Testis (tissue), 3 donors: ENCODE results near the gene EGFR. TPM values are rescaled to one million over a fixed set of nuclear protein-coding genes. Genes with fewer than 3 reads are reported as not detected.

Experiments used
- DNase-seq: peaks from one replicate; pipeline ENCODE4 v3.0.0-alpha.2; 2019
- H3K27ac ChIP-seq, 2 donors: fragments of 200-600 bp; sonication (generic); one replicate each; pipeline ENCODE4 v1.5.1; 2019
- H3K27me3 ChIP-seq: fragments of 200-600 bp; sonication (generic); one replicate; pipeline ENCODE4 v1.5.1; 2019
- H3K36me3 ChIP-seq: fragments of 200-600 bp; sonication (generic); one replicate; pipeline ENCODE4 v1.5.1; 2017; ENCODE audit warnings: low read depth; ENCODE audit errors: missing control alignments
- H3K4me1 ChIP-seq: fragments of 200-600 bp; sonication (generic); one replicate; pipeline ENCODE4 v1.5.1; 2019
- H3K4me3 ChIP-seq, 2 donors: fragments of 200-600 bp; sonication (generic); one replicate each; pipeline ENCODE4 v1.5.1; 2017 to 2019
- H3K9me3 ChIP-seq: fragments of 200-600 bp; sonication (generic); one replicate; pipeline ENCODE4 v1.5.1; 2017
- POLR2A ChIP-seq: fragments of 450-650 bp; IDR thresholded peaks from one replicate; pipeline ENCODE4 v1.6.1; 2017; ENCODE audit warnings: antibody characterized with exemption, mild to moderate bottlenecking, moderate library complexity
- WGBS, 2 donors: methylation state at CpG; one replicate each; pipeline ENCODE4 v1.1.5; 2018; 5-methylcytosine and 5-hydroxymethylcytosine counted together
- intact Hi-C: fragments of 100-400 bp; cut with DNase I; formaldehyde crosslinking; loops from one replicate; pipeline ENCODE4 v1.15.1; 2023; ENCODE audit warnings: low total_unique reads
- polyA plus RNA-seq: library from polyadenylated mRNA; stranded (reverse); fragments of 350-450 nt; fragmentation: Illumina TruSeq; extraction: RNeasy Lipid Tissue Mini Kit (QIAGEN cat#74804); gene quantifications from one replicate; pipeline ENCODE4 v1.2.3, GENCODE V29; 2014; ENCODE audit warnings: low read depth, low replicate concordance; ENCODE audit not compliant: insufficient read depth
- total RNA-seq, 2 donors: library from RNA; depleted of rRNA; stranded (reverse); fragments of >200 nt; gene quantifications; one replicate each; pipeline ENCODE4 v1.2.3, GENCODE V29; 2016
- TF ChIP-seq, protein P1 (sequence below), 3 experiments: fragments of 450-650 bp in 2 of 3; fragments of 200-600 bp in 1 of 3; sonication (generic) in 1 of 3; IDR thresholded peaks; one replicate each; pipeline ENCODE4 v1.5.1; 2016 to 2019; ENCODE audit warnings: antibody characterized with exemption in 3 of 3, mild to moderate bottlenecking in 2 of 3, moderate library complexity in 1 of 3

The EGFR gene
- total and polyA plus RNA-seq, 3 donors from 2014 or later, result 11.0 to 45.0 (median 18.2) TPM

DNA sequence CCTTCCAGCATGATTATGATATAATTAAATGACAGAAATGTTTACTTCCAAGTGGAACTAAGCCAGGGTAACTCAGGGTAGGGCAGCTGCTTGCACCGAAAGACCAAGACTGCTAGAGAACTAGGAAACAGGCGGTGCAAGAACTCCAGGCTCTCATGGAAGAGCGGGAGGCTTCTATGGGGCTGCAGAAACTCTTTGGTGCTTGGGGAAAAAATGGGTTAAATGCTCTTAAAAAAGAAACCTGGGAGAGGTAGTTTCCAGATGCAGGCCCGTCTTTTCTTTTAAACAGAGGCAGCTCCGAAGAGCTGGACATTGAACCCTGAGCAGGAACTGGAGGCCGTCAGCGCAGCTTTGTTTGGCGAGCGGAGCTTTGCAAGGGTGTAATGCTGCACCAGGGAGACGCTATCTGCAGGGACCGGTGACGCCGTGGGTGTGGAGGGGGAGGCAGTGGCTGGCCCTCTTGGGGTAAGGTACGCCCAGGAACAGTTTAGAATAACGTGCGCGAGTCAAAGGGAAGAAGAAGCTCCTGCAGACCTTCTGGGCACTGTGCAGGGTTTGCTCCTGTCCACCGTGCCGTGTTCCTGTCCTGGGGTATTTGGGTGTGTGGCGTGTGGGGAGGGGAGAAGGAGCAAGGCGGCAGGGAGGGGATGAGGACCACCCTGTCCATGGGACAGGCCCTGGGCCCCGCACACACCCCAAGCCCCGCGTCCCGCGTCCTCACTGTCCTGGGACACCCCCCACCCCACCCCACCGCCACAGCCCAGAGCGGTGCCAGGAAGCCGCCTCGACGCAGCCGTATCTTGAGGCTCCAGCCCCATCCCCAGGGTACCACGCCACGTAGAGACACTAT, 59.0 kb downstream of the EGFR start:
- TF ChIP-seq, protein P1, sequence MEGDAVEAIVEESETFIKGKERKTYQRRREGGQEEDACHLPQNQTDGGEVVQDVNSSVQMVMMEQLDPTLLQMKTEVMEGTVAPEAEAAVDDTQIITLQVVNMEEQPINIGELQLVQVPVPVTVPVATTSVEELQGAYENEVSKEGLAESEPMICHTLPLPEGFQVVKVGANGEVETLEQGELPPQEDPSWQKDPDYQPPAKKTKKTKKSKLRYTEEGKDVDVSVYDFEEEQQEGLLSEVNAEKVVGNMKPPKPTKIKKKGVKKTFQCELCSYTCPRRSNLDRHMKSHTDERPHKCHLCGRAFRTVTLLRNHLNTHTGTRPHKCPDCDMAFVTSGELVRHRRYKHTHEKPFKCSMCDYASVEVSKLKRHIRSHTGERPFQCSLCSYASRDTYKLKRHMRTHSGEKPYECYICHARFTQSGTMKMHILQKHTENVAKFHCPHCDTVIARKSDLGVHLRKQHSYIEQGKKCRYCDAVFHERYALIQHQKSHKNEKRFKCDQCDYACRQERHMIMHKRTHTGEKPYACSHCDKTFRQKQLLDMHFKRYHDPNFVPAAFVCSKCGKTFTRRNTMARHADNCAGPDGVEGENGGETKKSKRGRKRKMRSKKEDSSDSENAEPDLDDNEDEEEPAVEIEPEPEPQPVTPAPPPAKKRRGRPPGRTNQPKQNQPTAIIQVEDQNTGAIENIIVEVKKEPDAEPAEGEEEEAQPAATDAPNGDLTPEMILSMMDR (IDR thresholded peaks at IDR 0.05), result no peak
- TF ChIP-seq POLR2A, result no peak
- no peak for DNase-seq
- WGBS, 2 donors, result 54 to 71% methylated on average over 28 to 33 of the region's 34 CpGs
- no peaks in the 10 kb centered on the region for H3K27me3 ChIP-seq
- H3K4me1 ChIP-seq, result peaks cover 47% of the 10 kb centered on the region
- no peaks in the 10 kb centered on the region for H3K36me3 ChIP-seq
- peak overlapping the region in 1 of 2 donors; percentile 49 for H3K27ac ChIP-seq
- intact Hi-C loops, result loop anchor here (10.0 kb wide), 1 partner anchor 47 kb away; no protein-coding TSS in a partner anchor
- H3K9me3 ChIP-seq, result no peaks in the 10 kb centered on the region
- H3K4me3 ChIP-seq, result no peak overlapping the region

DNA sequence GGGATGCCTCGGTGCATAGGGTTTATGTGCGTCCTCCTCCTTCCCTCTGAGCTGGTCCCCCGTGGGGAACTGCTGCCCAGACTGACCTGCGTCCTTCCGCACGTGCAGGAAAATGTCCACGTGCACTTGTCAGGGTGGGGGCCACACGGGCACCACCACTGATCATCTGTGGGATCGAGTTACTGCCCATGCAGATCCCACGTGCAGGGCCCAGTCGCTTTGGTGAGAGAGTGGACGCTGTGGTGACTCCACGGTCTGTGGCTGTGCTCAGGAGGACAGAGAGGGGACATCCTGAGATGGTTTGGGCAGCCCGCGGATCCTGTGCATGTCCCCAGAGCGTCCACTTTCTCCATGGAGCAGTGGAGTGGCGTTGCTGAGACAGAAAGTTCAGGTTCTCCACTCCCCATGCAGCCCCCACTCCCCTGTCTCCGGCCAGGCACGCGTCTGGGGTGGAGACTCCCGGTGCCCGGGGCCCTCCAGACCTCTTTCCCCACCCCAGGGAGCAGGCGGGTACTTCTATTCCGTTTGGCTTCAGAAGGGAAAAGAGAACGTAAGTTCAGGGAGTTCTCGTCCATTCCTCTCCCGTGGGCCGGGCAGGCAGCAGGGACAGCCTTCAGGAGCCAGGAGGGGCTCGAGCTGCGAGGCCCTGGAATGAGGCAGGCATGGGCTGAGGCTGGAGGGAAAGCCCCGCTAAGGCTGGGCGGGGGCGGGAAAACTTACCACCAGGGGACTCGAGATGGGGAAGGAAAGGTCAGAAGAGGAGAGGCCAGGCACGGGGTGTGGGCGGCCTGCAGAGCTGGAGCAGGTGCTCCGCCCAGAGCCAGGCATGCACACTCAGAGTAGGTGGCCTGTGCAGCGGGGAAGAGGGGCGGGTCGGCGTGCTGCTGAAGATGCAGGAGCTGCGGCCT, 59.9 kb downstream of the EGFR start:
- no peak overlapping the region for H3K4me3 ChIP-seq
- H3K36me3 ChIP-seq, result no peaks in the 10 kb centered on the region
- peak; percentile 67 for DNase-seq
- peaks cover 41% of the 10 kb centered on the region for H3K4me1 ChIP-seq
- H3K9me3 ChIP-seq, result no peaks in the 10 kb centered on the region
- H3K27ac ChIP-seq, result peak overlapping the region; percentile 44 to 49
- TF ChIP-seq, protein P1 (IDR thresholded peaks at IDR 0.05), result no peak
- no peak for TF ChIP-seq POLR2A
- WGBS, 2 donors, result 23 to 43% methylated on average over 29 to 42 of the region's 42 CpGs
- intact Hi-C loops, result loop anchor here (10.0 kb wide), 1 partner anchor 46 kb away; no protein-coding TSS in a partner anchor
- no peaks in the 10 kb centered on the region for H3K27me3 ChIP-seq

DNA sequence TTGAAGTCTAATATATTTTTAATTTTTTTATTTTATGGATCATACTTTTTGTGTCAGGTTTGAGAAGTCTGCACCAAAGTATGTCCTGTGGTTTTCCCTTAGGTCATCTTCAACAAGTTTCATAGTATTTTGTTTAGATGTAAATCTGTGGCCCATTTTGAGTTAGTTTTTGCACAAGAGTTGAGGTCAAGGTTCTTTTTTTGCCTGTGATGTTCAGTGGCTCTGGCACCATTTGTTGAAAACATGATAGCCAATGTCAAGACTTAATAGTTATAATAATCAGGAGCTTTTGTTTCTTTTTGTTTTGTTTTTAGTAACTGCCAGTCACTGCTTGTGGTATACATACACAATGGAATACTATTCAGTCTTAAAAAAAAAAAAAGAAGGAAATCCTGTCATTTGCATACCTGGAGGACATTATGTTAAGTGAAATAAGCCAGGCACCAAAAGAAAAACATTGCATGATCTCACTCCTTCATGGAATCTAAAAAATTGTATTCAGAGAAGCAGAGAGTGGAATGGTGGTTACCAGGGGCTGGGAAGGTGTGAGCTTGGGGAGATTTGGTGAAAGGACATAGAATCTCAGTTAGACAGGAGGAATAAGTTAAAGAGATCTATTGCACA, 61.3 kb downstream of the EGFR start:
- Histone ChIP-seq H3K4me1 (peaks cover 30% of the 10 kb centered on the region), H3K4me3 (no peak overlapping the region), H3K27ac (no peak overlapping the region), H3K36me3 (no peaks in the 10 kb centered on the region), H3K27me3 (no peaks in the 10 kb centered on the region), H3K9me3 (no peaks in the 10 kb centered on the region)
- no peak for TF ChIP-seq POLR2A
- intact Hi-C loops, result loop anchor here (10.0 kb wide), 1 partner anchor 45 kb away; no protein-coding TSS in a partner anchor
- no peak for DNase-seq

DNA sequence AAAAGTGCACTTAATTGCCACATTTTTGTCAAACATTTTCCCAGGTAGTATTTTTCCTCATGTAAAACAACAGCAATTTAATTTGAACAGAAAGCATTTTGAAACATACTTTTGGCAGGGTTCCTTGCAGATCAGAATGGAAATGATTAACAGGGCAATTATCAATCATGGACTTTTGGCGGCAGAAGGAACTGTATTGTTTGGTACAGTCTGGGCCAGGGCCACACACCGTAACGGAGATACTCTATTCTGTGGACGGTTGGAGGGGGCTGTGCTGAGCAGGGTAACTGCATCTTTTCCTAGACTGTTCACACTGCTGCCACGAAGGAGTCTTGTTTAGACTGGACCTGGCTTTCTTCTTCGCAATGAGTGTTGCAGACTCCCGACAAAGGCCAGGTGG, 62.3 kb downstream of the EGFR start:
- Histone ChIP-seq H3K27me3 (no peaks in the 10 kb centered on the region), H3K36me3 (no peaks in the 10 kb centered on the region), H3K27ac (peak overlapping the region in 1 of 2 donors; percentile 63), H3K4me1 (peaks cover 30% of the 10 kb centered on the region), H3K9me3 (no peaks in the 10 kb centered on the region), H3K4me3 (no peak overlapping the region)
- TF ChIP-seq, protein P1 (IDR thresholded peaks at IDR 0.05), result no peak
- no peak for TF ChIP-seq POLR2A
- intact Hi-C loops, result no loop called here
- WGBS, 2 donors, result 65 to 68% methylated on average over 7 of the region's 7 CpGs
- no peak for DNase-seq
